ENCODE results near the gene MBD3L4.

MBD3L4 gene

GRCh38 chr19:7007859-7008258 is 32.1 kb downstream of the MBD3L4 start:
- H3K4me1 ChIP-seq: no peaks in the 10 kb centered on the region
- intact Hi-C loops (cut with DNase I; ENCODE audit: low total_unique reads): no loop called here
- no peaks in the 10 kb centered on the region for H3K36me3 ChIP-seq
- TF ChIP-seq, protein P1, sequence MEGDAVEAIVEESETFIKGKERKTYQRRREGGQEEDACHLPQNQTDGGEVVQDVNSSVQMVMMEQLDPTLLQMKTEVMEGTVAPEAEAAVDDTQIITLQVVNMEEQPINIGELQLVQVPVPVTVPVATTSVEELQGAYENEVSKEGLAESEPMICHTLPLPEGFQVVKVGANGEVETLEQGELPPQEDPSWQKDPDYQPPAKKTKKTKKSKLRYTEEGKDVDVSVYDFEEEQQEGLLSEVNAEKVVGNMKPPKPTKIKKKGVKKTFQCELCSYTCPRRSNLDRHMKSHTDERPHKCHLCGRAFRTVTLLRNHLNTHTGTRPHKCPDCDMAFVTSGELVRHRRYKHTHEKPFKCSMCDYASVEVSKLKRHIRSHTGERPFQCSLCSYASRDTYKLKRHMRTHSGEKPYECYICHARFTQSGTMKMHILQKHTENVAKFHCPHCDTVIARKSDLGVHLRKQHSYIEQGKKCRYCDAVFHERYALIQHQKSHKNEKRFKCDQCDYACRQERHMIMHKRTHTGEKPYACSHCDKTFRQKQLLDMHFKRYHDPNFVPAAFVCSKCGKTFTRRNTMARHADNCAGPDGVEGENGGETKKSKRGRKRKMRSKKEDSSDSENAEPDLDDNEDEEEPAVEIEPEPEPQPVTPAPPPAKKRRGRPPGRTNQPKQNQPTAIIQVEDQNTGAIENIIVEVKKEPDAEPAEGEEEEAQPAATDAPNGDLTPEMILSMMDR (IDR thresholded peaks at IDR 0.05): no peak
- H3K27ac ChIP-seq: no peak overlapping the region
- DNase-seq: no peak
- no peaks in the 10 kb centered on the region for H3K9me3 ChIP-seq
- no peak overlapping the region for H3K4me3 ChIP-seq
- H3K27me3 ChIP-seq: no peaks in the 10 kb centered on the region

DNA sequence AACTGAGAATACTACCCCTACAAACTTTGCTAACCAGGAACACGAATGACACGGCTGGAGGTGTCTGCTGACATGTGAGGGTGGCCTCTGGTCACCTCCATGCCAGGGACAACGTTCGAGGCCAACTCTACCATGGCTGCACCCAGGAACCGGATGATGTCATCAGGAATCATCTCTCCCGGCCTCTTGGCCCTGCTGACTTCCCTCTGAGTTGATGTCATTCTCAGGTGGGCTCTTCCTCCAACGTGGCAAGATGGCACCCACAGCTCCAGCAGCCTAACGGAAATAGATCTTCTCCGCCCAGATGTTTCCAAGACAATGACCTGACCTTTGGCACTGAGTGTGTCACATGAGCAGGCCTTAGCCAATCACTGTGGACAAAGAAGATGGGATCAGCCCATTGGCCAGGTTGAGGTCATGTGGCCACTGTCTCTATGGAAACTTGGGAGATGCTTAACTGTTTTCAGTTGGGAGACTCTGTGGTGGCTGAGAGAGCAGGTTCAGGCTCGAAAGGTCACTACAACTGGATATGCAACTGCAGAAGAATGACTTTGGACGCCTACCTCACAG is 33.8 kb downstream of the MBD3L4 start:
- TF ChIP-seq, protein P1 (IDR thresholded peaks at IDR 0.05): no peak
- DNase-seq: no peak
- Histone ChIP-seq H3K4me1 (no peaks in the 10 kb centered on the region), H3K27me3 (no peaks in the 10 kb centered on the region), H3K9me3 (no peaks in the 10 kb centered on the region), H3K27ac (no peak overlapping the region), H3K36me3 (no peaks in the 10 kb centered on the region), H3K4me3 (no peak overlapping the region)
- intact Hi-C loops (cut with DNase I; ENCODE audit: low total_unique reads): no loop called here

DNA sequence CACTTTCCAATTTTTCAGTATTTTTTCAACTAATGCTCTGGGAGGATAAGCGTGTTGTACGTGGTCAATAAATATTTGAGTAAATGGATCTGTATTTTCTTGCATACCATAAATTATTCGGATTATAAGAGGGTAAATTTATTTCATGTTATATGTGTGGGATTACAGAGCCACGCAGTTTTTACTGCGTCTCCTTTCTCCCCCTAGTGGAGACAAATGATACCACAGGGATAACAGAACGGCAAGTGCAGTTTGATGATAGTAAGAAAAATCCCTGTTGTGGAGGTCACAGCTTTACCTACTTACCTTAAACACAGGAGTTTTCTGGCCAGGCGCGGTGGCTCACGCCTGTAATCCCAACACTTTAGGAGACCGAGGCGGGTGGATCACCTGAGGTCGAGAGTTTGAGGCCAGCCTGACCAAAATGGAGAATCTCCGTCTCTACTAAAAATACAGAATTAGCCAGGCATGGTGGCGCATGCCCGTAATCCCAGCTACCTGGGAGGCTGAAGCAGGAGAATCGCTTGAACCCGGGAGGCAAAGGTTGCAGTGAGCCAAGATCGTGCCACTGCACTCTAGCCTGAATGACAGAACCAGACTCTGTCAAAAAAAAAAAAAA is 35.6 kb downstream of the MBD3L4 start:
- Histone ChIP-seq H3K36me3 (no peaks in the 10 kb centered on the region), H3K27me3 (no peaks in the 10 kb centered on the region), H3K27ac (no peak overlapping the region), H3K9me3 (no peaks in the 10 kb centered on the region), H3K4me3 (no peak overlapping the region), H3K4me1 (no peaks in the 10 kb centered on the region)
- DNase-seq: no peak
- intact Hi-C loops (cut with DNase I; ENCODE audit: low total_unique reads): no loop called here
- TF ChIP-seq, protein P1 (IDR thresholded peaks at IDR 0.05): no peak

DNA sequence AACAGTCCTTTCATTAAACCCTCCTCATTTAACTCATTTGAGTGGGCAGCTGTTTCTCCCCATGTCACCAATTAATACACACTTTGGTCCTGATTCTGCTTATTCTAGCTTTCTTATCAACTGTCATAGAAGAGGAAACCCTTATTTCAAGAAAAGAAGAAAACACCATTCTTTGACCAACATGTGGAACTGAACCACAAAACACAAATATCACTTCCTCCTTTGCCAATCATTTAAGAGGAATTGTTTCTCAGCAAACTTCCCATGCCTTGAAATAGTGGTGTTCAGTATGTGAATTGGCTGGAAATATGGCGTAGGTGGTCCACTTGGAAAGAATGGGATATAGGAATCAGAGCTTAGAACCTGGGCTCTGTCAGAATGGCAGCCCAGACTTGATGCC is 39.2 kb downstream of the MBD3L4 start:
- Histone ChIP-seq H3K27ac (no peak overlapping the region), H3K36me3 (no peaks in the 10 kb centered on the region), H3K27me3 (no peaks in the 10 kb centered on the region), H3K4me3 (no peak overlapping the region), H3K4me1 (no peaks in the 10 kb centered on the region), H3K9me3 (no peaks in the 10 kb centered on the region)
- no peak for DNase-seq
- intact Hi-C loops (cut with DNase I; ENCODE audit: low total_unique reads): no loop called here
- TF ChIP-seq, protein P1 (IDR thresholded peaks at IDR 0.05): no peak

GRCh38 chr19:7000333-7000732 is 39.6 kb downstream of the MBD3L4 start:
- Histone ChIP-seq H3K27ac (no peak overlapping the region), H3K36me3 (no peaks in the 10 kb centered on the region), H3K4me1 (no peaks in the 10 kb centered on the region), H3K9me3 (no peaks in the 10 kb centered on the region), H3K27me3 (no peaks in the 10 kb centered on the region), H3K4me3 (no peak overlapping the region)
- DNase-seq: no peak
- intact Hi-C loops (cut with DNase I; ENCODE audit: low total_unique reads): no loop called here
- TF ChIP-seq, protein P1 (IDR thresholded peaks at IDR 0.05): no peak
